Activated effector memory CD4-positive, alpha-beta T cell treated with anti-CD3 and anti-CD28 coated beads, Interleukin-2, amount 50 U/mL, for 16 hours (primary cell): ENCODE data around the gene ELOVL1.

Experiments
- DNase-seq: peaks from one replicate; pipeline ENCODE4 v3.0.0-alpha.2; 2020

ELOVL1 gene

GRCh38 chr1:43352881-43353280 is 14.9 kb downstream of the ELOVL1 start:
- DNase-seq, result no peak

GRCh38 chr1:43352351-43352705 is 15.5 kb downstream of the ELOVL1 start:
- DNase-seq, result no peak

GRCh38 chr1:43351421-43352350 is 16.1 kb downstream of the ELOVL1 start:
- no peak for DNase-seq

- no peak for DNase-seq
Observed at GRCh38 chr1:43350976-43351375, 16.8 kb downstream of the ELOVL1 start.

GRCh38 chr1:43349594-43350306 is 18.1 kb downstream of the ELOVL1 start:
- DNase-seq, result no peak

DNA sequence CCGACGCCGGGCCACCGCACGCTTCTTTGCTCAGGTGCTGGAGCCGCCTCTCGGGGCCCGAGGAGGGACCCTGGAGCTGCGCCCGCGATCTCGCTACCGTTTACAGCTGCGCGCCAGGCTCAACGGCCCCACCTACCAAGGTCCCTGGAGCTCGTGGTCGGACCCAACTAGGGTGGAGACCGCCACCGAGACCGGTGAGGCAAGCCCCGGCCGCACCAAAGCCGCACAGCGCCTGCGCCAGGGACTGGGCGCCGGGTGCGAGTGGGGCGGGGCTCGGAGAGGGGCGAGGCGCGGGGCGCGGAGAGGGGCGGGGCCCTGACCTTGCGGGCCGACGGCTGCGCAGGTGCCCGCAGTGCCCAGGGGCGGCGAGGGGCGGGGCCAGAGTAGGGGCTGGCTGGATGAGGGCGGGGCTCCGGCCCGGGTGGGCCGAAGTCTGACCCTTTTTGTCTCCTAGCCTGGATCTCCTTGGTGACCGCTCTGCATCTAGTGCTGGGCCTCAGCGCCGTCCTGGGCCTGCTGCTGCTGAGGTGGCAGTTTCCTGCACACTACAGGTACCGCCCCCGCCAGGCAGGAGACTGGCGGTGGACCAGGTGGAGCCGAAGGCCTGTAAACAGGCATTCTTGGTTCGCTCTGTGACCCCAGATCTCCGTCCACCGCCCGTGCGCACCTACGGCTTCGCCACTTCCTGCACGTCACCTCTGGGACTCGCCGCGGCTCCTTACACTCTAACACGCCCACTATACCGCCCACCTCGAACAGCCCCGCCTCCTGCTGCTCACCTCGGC is 18.8 kb downstream of the ELOVL1 start:
- peak; percentile 77 for DNase-seq

DNA sequence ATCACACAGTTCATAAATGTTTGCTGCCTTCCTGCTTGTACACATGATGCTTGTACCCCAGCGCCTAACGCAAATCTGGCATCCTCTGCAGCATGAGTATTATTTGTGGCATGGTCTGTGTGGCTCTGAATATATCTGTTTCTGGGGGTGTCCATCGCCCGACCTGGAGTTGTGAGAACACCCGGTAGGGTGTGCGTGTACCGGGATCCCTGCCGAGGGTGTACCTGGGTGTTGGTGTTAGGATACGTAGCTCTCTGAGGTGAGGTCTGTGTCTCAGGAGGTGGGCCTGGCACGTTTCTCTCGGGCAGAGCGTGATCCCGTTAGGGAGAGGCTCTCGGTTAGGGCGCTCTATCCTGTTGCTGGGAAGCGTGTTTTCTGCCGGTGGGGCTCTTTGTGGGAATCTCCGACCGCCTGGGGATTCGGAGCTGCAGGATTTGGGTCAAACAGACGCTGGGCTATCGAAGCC is 19.4 kb downstream of the ELOVL1 start:
- no peak for DNase-seq

GRCh38 chr1:43346636-43347035 is 21.2 kb downstream of the ELOVL1 start:
- no peak for DNase-seq

GRCh38 chr1:43345120-43345519 is 22.7 kb downstream of the ELOVL1 start:
- DNase-seq, result no peak

DNA sequence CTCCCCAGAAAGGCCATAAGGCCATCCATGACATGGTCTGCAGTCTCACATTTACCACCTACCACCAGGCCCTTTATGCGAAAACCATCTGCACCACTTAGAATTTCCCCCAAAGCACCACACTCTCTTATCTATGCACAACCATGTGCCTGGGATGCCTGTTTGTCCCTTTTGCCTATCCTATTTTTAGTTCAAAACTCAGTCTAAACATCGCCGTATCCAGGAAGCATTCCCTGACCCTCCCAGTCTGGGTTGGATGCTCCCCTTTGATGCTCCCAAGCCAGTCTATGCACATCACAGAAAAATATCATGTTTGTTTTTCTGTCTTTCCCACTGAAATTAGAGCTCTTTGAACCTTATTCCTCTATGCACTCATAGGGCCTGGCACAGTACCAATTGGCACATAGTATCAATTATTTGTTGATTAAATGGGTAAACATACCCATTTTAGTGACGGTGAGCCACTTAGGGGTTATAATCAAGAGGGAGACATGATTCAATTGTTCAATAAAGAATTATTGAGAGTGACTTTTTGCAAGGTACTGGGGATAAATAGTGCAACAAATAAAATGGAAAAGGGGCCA is 23.5 kb downstream of the ELOVL1 start:
- DNase-seq, result no peak

GRCh38 chr1:43340559-43340958 is 27.3 kb downstream of the ELOVL1 start:
- DNase-seq, result no peak

DNA sequence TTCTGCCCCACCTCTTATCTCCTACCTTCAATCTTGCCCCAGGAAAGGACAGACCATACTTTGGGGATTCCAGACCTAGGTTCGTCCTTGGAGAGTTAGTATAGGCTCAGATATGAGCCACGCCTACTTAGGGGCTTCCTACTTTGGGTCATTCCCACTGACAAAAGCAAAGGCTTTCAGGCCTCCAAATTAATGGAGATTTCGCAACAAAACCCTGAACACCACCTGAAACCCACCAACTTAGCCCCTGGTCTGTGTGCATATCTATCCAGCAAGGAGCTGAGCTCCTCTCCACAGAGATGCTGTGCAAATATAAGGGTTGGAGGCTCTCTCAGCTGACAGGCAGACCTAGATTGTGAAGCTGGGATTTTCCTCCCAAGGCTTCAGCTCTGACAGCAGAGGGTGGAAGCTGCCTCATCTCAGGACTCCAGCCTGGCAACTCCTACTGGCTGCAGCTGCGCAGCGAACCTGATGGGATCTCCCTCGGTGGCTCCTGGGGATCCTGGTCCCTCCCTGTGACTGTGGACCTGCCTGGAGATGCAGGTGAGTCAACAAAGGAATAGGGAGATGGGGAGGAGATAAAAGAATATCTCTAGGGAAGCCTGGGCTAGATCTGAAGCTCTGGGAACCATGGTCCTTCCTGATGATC is 28.1 kb downstream of the ELOVL1 start:
- no peak for DNase-seq

- no peak for DNase-seq
Observed at GRCh38 chr1:43338001-43338400, 29.8 kb downstream of the ELOVL1 start.

DNA sequence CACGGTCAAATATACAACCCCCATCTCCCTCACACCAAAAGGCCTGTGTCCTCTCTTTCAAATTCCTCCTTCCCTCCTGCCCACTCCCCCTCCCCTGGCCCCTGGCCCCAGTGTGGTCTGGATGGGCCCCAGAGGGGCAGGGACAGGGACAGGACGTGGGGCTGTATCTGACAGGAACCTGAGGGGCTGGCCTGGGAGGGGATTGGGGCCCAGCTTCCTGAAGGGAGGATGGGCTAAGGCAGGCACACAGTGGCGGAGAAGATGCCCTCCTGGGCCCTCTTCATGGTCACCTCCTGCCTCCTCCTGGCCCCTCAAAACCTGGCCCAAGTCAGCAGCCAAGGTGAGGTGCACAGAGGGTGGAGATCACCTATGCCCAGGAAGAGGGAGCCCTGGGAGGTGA is 30.2 kb downstream of the ELOVL1 start, which contains the start of gene MPL:
MPL (plus strand) TSS at position 231 of the 400 bp plus-strand sequence; CDS start at position 262, 31 bp downstream.
- DNase-seq, result no peak

GRCh38 chr1:43334453-43335205 is 33.2 kb downstream of the ELOVL1 start:
- peak; percentile 17 for DNase-seq

GRCh38 chr1:43331688-43332087 is 36.1 kb downstream of the ELOVL1 start:
- no peak for DNase-seq

- DNase-seq, result peak; percentile 79
Observed at GRCh38 chr1:43329995-43330751, 37.6 kb downstream of the ELOVL1 start.

DNA sequence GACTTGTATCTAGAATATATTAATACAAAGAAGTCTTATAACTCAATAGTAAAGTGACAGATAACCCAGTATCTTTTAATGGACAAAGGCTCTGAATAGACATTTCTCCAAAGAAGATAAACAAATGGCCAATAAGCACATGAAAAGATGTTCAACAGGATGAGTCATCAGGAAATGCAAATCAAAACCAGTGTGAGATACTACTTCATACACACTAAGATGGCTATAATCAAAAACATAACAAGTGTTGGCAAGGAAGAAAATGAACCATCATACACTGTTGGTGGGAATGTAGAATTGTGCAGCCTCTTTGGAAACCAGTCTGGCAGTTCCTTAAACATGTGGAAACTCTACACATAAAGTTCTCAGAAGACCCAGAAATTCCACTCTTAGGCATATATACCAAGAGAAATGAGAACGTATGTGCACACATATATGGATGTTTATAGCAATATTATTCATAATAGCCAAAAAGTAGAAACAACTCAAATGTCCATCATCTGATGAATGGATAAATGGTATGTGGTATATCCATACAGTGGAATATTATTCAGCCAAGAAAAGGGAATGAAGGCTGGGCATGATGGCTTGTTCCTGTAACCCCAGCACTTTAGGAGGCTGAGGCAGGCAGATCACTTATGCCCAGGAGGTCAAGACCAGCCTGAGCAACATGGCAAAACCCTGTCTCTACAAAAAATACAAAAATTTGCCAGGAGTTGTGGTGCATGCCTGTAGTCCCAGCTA is 40.1 kb downstream of the ELOVL1 start:
- DNase-seq, result no peak

DNA sequence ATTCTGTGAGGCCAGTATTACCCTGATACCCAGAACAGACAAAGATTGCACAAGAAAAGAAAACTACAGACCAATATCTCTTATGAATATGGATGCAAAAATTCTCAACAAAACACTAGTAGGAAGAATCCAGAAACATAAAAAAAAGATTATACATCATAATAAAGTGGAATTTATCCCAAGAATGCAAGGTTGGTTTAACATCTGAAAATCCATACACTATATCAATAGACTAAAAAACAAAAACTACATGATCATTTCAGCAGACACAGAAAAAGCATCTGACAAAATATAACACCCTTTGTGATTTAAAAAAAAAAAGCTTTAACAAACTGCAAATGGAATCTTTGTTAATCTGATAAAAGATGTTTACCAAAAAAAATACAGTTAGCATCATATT is 42.4 kb downstream of the ELOVL1 start:
- no peak for DNase-seq

DNA sequence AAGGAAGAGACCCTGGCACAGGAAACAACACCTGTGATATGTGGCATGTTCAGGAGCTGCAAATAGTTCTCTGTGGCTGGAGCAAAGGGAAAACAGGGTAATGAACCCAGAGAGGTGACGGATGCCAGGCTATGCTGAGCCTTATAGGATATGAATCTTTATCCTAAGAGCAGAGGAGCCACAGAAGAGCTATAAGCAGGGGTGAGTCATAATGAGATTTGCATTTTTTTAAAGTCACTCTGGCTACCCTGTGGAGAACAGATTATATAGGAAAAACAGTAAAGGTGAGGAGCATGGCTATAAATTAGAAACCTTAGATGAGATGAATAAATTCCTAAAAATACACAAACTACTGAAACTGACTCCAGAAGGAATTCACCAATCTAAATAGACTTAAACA is 43.0 kb downstream of the ELOVL1 start:
- DNase-seq, result no peak
